Tibial nerve (tissue), 3 donors: Measurements from ENCODE around the gene PTPRM.

Experiments
- POLR2A ChIP-seq, 2 donors: fragments of 450-650 bp; IDR thresholded peaks; one replicate each; pipeline ENCODE4 v1.6.1; 2017; ENCODE audit warnings: antibody characterized with exemption in 2 of 2, mild to moderate bottlenecking in 2 of 2, moderate library complexity in 2 of 2
- TF ChIP-seq, protein P1 (sequence below), 5 experiments: fragments of 200-600 bp in 3 of 5; fragments of 450-650 bp in 2 of 5; sonication (generic) in 3 of 5; IDR thresholded peaks; one replicate each; pipeline ENCODE4 v1.5.1; 2016 to 2019; ENCODE audit warnings: antibody characterized with exemption in 5 of 5, mild to moderate bottlenecking in 3 of 5, moderate library complexity in 2 of 5

DNA sequence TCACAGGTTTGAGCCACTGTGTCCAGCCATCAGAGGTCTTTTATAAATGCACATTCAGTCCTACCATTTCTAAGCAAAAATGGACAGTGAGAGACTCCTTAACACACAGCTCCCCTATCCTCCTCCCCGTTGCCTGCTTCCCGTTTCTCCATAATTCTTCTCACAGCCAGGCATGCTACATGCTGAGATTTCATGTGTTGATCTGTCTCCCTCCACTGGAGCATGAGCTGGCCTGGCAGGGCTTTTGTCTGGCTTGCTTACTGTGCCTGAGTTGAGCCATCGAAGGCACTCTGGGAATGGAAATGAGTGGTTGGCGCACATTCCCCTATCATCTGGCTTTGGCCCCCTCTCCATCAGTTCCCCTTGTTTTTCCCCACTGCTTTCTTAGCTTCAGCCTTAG is 413.5 kb downstream of the PTPRM start:
- TF ChIP-seq, protein P1, sequence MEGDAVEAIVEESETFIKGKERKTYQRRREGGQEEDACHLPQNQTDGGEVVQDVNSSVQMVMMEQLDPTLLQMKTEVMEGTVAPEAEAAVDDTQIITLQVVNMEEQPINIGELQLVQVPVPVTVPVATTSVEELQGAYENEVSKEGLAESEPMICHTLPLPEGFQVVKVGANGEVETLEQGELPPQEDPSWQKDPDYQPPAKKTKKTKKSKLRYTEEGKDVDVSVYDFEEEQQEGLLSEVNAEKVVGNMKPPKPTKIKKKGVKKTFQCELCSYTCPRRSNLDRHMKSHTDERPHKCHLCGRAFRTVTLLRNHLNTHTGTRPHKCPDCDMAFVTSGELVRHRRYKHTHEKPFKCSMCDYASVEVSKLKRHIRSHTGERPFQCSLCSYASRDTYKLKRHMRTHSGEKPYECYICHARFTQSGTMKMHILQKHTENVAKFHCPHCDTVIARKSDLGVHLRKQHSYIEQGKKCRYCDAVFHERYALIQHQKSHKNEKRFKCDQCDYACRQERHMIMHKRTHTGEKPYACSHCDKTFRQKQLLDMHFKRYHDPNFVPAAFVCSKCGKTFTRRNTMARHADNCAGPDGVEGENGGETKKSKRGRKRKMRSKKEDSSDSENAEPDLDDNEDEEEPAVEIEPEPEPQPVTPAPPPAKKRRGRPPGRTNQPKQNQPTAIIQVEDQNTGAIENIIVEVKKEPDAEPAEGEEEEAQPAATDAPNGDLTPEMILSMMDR (IDR thresholded peaks at IDR 0.05) = no peak
- no peak for TF ChIP-seq POLR2A (IDR thresholded peaks at IDR 0.05)
